Mononuclear cell (primary cell): ENCODE results near the gene RAP1B. TPM values are rescaled to one million over a fixed set of nuclear protein-coding genes. Genes with fewer than 3 reads are reported as not detected.

Experiments used
- H3K27me3 ChIP-seq: 2 replicates; pipeline ENCODE4 v1.6.0; 2011; ENCODE audit warnings: low read length, control low read depth; ENCODE audit not compliant: insufficient read depth
- H3K4me1 ChIP-seq: 2 replicates; pipeline ENCODE4 v1.5.1; 2011; ENCODE audit warnings: mild to moderate bottlenecking, low read length, control low read depth; ENCODE audit not compliant: insufficient read depth
- H3K4me3 ChIP-seq: 2 replicates; pipeline ENCODE4 v1.5.1; 2011; ENCODE audit warnings: mild to moderate bottlenecking, low read length, moderate library complexity
- H3K9me3 ChIP-seq: 2 replicates; pipeline ENCODE4 v1.5.1; 2011; ENCODE audit warnings: low read depth, mild to moderate bottlenecking, control low read depth, low read length
- total RNA-seq: library from RNA; depleted of rRNA; stranded (reverse); fragments of >200 nt; gene quantifications from one replicate; pipeline ENCODE4 v1.2.3, GENCODE V29; 2012

The RAP1B gene
- total RNA-seq, 1 donor: 414 TPM

DNA sequence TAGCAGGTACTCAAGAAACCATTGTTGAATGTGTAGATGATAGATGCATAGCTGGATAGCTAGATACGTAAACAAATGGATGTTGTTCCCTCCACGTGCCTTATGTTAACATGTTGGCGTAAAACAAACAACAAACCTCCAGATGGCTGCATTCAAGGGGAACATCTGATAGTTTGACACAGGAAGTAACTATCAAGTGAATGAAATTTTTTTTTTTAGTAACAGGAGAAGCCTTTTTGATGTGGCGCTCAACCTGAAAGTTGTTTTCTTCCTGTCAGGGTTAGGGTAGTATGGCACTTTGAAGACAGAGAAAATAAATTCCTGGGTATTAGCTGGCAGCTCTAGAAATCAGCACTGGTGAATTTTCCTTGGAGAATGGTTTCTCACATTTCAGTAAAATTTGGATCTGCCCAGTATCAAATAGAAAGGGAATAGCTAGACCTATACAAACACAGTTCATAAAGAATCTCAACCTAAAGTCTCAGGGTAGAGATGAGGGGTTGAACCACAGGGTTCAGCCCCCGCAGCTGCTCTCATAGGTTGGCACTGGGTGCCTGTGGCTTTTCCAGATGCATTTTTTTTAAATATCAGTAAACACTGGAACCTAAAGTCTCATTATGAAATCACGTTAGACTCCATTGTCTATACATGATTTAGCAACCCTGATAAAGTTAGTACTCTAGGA lies 18.8 kb upstream of the RAP1B start:
- peaks cover 44% of the 10 kb centered on the region for H3K4me1 ChIP-seq
- peaks cover 6% of the 10 kb centered on the region for H3K9me3 ChIP-seq
- H3K4me3 ChIP-seq: no peak overlapping the region
- H3K27me3 ChIP-seq: no peaks in the 10 kb centered on the region

DNA sequence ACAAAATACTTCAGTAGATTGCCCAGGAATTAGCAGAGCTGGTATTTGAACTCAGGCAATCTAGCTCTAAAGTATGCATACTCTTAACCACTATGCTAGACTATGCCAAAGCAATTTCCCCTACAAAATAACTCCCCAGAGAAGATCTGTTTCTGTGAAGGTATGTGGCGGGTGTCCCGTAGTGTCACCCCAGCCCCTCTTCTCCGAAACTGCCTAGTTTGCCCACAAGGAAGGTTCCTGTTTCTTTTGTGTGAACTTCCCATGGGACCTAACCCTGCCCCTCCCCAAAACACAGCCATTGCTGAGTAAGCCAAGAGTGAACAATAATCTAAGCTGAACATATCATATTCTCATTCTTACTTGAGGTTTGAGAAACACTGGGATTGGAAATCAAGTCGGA lies 15.5 kb upstream of the RAP1B start:
- peaks cover 6% of the 10 kb centered on the region for H3K9me3 ChIP-seq
- no peak overlapping the region for H3K4me3 ChIP-seq
- no peaks in the 10 kb centered on the region for H3K27me3 ChIP-seq
- peaks cover 47% of the 10 kb centered on the region for H3K4me1 ChIP-seq

GRCh38 chr12:68601767-68602166 lies 8.9 kb upstream of the RAP1B start:
- H3K4me1 ChIP-seq: peaks cover 25% of the 10 kb centered on the region
- H3K9me3 ChIP-seq: no peaks in the 10 kb centered on the region
- H3K27me3 ChIP-seq: no peaks in the 10 kb centered on the region
- H3K4me3 ChIP-seq: no peak overlapping the region

DNA sequence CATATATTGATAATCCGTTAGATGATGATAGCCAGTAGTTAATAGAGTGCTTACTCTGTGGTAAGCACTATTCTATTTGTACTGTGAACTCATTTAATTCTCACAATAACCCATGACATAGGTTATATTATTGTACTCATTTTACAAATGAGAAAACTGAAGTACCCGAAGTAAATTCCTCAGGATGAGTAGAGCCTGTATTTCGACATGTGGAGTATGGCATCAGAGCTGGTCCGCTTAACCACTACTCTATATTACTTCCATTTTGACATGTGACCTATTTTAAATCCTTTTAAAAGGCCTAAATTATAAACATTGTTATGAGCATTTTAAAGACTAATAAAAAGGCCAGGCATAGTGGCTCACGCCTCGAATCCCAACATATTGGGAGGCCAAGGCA lies 8.0 kb upstream of the RAP1B start:
- Histone ChIP-seq H3K4me3 (no peak overlapping the region), H3K4me1 (peaks cover 25% of the 10 kb centered on the region), H3K9me3 (no peaks in the 10 kb centered on the region), H3K27me3 (no peaks in the 10 kb centered on the region)

- Histone ChIP-seq H3K9me3 (no peaks in the 10 kb centered on the region), H3K4me1 (peaks cover 18% of the 10 kb centered on the region), H3K4me3 (no peak overlapping the region), H3K27me3 (no peaks in the 10 kb centered on the region)
Observed at GRCh38 chr12:68608191-68608590, 2.5 kb upstream of the RAP1B start.

DNA sequence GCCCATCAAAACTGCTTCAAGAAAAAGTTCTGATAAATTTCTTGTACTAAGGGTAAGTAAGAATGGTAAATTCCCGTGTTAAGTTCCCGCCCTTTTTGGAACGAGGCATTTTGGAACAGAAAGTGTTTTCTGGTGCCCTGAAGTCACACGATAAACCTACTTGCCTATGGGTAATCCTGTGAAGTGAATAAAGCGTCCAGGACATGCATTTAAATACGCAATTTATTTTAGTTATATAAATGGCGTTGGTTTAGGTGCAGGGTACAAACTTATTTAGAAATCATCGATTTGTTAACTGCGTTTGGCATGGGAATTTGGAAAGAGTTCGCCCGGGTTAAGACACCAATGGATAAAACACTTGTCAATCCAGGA lies 715 bp upstream of the RAP1B start:
- Histone ChIP-seq H3K4me1 (peaks cover 30% of the 10 kb centered on the region), H3K27me3 (no peaks in the 10 kb centered on the region), H3K9me3 (no peaks in the 10 kb centered on the region), H3K4me3 (peak overlapping the region; percentile 62)

- no peaks in the 10 kb centered on the region for H3K9me3 ChIP-seq
- H3K4me1 ChIP-seq: peaks cover 39% of the 10 kb centered on the region
- H3K27me3 ChIP-seq: no peaks in the 10 kb centered on the region
- H3K4me3 ChIP-seq: peak overlapping the region; percentile 98
Observed at GRCh38 chr12:68611094-68611805, 551 bp downstream of the RAP1B start.

- no peaks in the 10 kb centered on the region for H3K9me3 ChIP-seq
- H3K27me3 ChIP-seq: no peaks in the 10 kb centered on the region
- H3K4me3 ChIP-seq: peak overlapping the region; percentile 98
- H3K4me1 ChIP-seq: peaks cover 44% of the 10 kb centered on the region
Observed at GRCh38 chr12:68611806-68612160, 1.1 kb downstream of the RAP1B start.

- no peaks in the 10 kb centered on the region for H3K27me3 ChIP-seq
- peak overlapping the region; percentile 98 for H3K4me3 ChIP-seq
- H3K4me1 ChIP-seq: peaks cover 45% of the 10 kb centered on the region
- H3K9me3 ChIP-seq: no peaks in the 10 kb centered on the region
Observed at GRCh38 chr12:68612202-68612601, 1.5 kb downstream of the RAP1B start.

- Histone ChIP-seq H3K4me1 (peaks cover 47% of the 10 kb centered on the region), H3K4me3 (peak overlapping the region; percentile 98), H3K9me3 (no peaks in the 10 kb centered on the region), H3K27me3 (no peaks in the 10 kb centered on the region)
Observed at GRCh38 chr12:68612697-68613096, 2.0 kb downstream of the RAP1B start.

GRCh38 chr12:68613209-68613904 lies 2.7 kb downstream of the RAP1B start:
- Histone ChIP-seq H3K4me3 (peak overlapping the region; percentile 98), H3K9me3 (no peaks in the 10 kb centered on the region), H3K27me3 (no peaks in the 10 kb centered on the region), H3K4me1 (peaks cover 54% of the 10 kb centered on the region)

DNA sequence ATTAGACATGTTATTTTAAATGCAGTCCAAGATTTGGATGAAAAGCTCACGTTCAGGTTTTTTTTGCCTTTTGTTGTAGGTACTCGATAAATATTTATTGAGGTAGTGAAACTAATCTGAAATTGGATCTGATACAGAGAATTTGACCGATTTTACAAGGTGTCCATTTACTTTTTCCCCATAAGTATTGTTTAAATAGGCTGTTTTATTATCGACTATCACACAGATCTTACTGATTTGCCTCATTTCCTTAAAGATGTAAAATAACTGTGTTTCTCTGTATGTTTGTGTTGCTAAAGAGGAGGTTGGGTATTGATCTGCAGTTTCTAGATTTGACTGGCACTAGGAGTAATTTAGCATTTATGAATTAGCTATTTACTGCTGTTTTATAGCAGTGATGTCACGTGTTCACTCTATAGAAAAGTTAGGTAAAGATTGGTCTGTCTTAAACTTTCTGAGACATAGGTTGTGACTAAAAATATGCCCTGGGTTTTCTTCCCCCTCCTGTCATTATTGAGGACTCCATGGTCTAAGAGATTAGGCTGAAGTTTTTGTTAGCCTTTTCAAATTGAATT lies 3.5 kb downstream of the RAP1B start:
- no peaks in the 10 kb centered on the region for H3K9me3 ChIP-seq
- no peaks in the 10 kb centered on the region for H3K27me3 ChIP-seq
- no peak overlapping the region for H3K4me3 ChIP-seq
- H3K4me1 ChIP-seq: peaks cover 61% of the 10 kb centered on the region

GRCh38 chr12:68614769-68615168 lies 4.1 kb downstream of the RAP1B start:
- no peak overlapping the region for H3K4me3 ChIP-seq
- H3K4me1 ChIP-seq: peaks cover 59% of the 10 kb centered on the region
- no peaks in the 10 kb centered on the region for H3K27me3 ChIP-seq
- H3K9me3 ChIP-seq: no peaks in the 10 kb centered on the region

DNA sequence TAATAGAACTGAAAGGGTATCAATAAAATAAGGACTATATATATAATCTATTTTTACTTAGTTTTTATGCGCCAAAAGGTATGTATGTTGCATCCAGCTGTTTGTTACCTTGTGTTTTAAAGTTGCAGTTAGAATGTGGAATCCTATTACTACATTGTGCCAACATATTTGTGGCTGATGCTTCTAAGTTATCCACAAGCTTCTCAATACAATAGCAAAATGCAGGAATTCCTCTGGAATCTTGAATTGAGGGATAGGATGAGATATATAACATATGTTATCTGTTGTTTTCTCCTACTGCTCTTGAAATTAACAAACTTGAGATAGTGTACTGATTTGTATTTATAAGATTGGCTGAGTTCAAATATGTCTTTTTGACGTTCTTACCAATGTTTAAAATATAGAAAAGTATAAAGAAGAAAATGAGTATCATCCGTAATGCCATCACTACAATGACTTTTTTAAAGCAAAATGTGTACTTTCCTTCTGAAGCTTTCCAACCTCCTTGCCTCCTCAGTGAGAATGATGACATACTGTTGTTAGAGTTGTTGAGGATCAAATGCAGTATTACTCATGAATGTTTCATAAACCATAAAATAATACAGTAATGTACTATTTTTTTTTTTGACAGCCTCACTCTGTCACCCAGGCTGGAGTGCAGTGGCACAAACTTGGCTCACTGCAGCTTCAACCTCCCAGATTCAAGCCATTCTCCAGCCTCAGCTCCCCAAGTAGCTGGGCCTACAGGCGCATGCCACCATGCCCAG lies 6.6 kb downstream of the RAP1B start:
- Histone ChIP-seq H3K4me3 (no peak overlapping the region), H3K9me3 (no peaks in the 10 kb centered on the region), H3K27me3 (no peaks in the 10 kb centered on the region), H3K4me1 (peaks cover 72% of the 10 kb centered on the region)

DNA sequence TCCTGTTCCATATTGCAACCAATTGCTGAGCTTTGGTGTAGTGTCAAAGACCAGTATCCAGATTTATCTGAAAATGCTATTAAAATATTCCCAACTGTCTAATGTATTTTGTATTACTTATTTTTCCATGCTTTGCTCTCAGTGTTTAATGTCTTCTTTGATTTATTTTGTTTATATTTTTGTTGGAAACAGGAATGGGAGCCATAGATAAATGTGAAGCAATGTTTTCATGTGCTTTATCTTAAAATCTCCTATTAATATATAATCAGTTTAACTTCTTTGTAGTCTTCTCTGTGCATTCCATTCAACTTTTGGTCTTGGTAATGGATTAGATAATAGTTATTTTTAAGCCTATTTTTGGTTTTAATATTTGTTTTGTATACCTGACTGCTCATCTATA lies 8.8 kb downstream of the RAP1B start:
- H3K27me3 ChIP-seq: no peaks in the 10 kb centered on the region
- H3K4me1 ChIP-seq: peaks cover 68% of the 10 kb centered on the region
- no peak overlapping the region for H3K4me3 ChIP-seq
- no peaks in the 10 kb centered on the region for H3K9me3 ChIP-seq
